BLaER1 (cell line): ENCODE results near the gene MAP4K4.

ENCODE experiments used
- H3K27ac ChIP-seq: shearing (Covaris generic); formaldehyde crosslinking; 2 replicates; pipeline ENCODE4 v1.8.1; 2022
- H3K27me3 ChIP-seq: shearing (Covaris generic); formaldehyde crosslinking; 2 replicates; pipeline ENCODE4 v1.8.1; 2022
- H3K36me3 ChIP-seq: shearing (Covaris generic); formaldehyde crosslinking; 2 replicates; pipeline ENCODE4 v1.8.1; 2022
- H3K4me1 ChIP-seq: shearing (Covaris generic); formaldehyde crosslinking; 2 replicates; pipeline ENCODE4 v1.8.1; 2022
- H3K4me2 ChIP-seq: shearing (Covaris generic); formaldehyde crosslinking; 2 replicates; pipeline ENCODE4 v1.8.1; 2022
- H3K4me3 ChIP-seq: shearing (Covaris generic); formaldehyde crosslinking; 2 replicates; pipeline ENCODE4 v1.8.1; 2022
- H3K9ac ChIP-seq: shearing (Covaris generic); formaldehyde crosslinking; 2 replicates; pipeline ENCODE4 v1.8.1; 2022
- H3K9me3 ChIP-seq: shearing (Covaris generic); formaldehyde crosslinking; 2 replicates; pipeline ENCODE4 v1.8.1; 2022
- H4K20me1 ChIP-seq: shearing (Covaris generic); formaldehyde crosslinking; 2 replicates; pipeline ENCODE4 v1.8.1; 2022
- Cebpa-rat ChIP-seq: shearing (Covaris generic); IDR thresholded peaks from 2 replicates; pipeline ENCODE4 v1.8.1; 2022

Gene MAP4K4

GRCh38 chr2:101718479-101718878, 21.0 kb downstream of the MAP4K4 start:
- no peak overlapping the region for H3K4me3 ChIP-seq
- peaks cover 53% of the 10 kb centered on the region for H3K4me1 ChIP-seq
- no peak overlapping the region for H3K27ac ChIP-seq
- peaks cover 50% of the 10 kb centered on the region for H3K9me3 ChIP-seq
- no peak for TF ChIP-seq Cebpa-rat
- peaks cover 98% of the 10 kb centered on the region for H4K20me1 ChIP-seq
- H3K27me3 ChIP-seq: no peaks in the 10 kb centered on the region
- H3K9ac ChIP-seq: no peak overlapping the region
- H3K4me2 ChIP-seq: no peak overlapping the region; the same call in 1 of the 2 replicates
- H3K36me3 ChIP-seq: peaks cover 72% of the 10 kb centered on the region

DNA sequence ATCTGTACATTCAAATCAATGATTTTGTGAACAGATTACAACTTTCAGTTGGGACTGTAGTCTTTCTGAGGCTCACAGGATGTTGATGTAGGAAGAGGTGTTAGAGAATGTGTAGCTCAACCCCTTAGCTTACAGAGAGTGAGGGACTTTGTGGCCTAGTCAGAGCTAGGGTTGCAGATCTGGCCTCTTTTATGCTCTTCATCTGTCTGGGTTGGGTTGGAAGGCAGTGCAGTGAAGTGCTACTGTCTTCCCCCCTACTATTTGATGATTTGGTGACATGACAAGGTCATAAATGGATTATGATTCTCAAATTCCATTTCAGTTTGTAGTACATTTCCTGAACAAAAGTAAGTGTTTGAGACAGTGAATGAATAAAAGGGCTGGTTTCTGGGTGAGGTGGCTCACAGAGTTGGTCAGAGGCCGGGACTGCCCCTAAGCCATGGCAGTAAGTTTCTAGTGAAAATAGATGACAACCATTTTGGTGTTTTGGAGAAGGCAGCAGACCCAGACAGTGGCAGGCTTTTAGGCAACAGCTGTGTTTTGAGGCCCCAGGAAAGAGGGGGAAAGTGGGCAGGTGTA, 21.6 kb downstream of the MAP4K4 start:
- H4K20me1 ChIP-seq: peaks cover 98% of the 10 kb centered on the region
- peaks cover 56% of the 10 kb centered on the region for H3K9me3 ChIP-seq
- no peak for TF ChIP-seq Cebpa-rat
- no peak overlapping the region for H3K4me3 ChIP-seq
- peaks cover 75% of the 10 kb centered on the region for H3K36me3 ChIP-seq
- no peak overlapping the region for H3K9ac ChIP-seq
- no peak overlapping the region for H3K27ac ChIP-seq
- H3K4me2 ChIP-seq: no peak overlapping the region; the same call in 1 of the 2 replicates
- peaks cover 47% of the 10 kb centered on the region for H3K4me1 ChIP-seq
- no peaks in the 10 kb centered on the region for H3K27me3 ChIP-seq

GRCh38 chr2:101720732-101721131, 23.2 kb downstream of the MAP4K4 start:
- peaks cover 34% of the 10 kb centered on the region for H3K4me1 ChIP-seq
- peaks cover 98% of the 10 kb centered on the region for H4K20me1 ChIP-seq
- H3K36me3 ChIP-seq: peaks cover 78% of the 10 kb centered on the region
- no peak overlapping the region for H3K4me3 ChIP-seq
- no peak overlapping the region for H3K4me2 ChIP-seq
- H3K27me3 ChIP-seq: no peaks in the 10 kb centered on the region
- H3K9me3 ChIP-seq: peaks cover 66% of the 10 kb centered on the region
- no peak for TF ChIP-seq Cebpa-rat
- H3K27ac ChIP-seq: no peak overlapping the region
- H3K9ac ChIP-seq: no peak overlapping the region

- no peak overlapping the region for H3K4me2 ChIP-seq
- peaks cover 73% of the 10 kb centered on the region for H3K36me3 ChIP-seq
- no peak overlapping the region for H3K9ac ChIP-seq
- no peak overlapping the region for H3K27ac ChIP-seq
- peaks cover 68% of the 10 kb centered on the region for H3K9me3 ChIP-seq
- peaks cover 34% of the 10 kb centered on the region for H3K4me1 ChIP-seq
- H4K20me1 ChIP-seq: peaks cover 98% of the 10 kb centered on the region
- no peak for TF ChIP-seq Cebpa-rat
- no peak overlapping the region for H3K4me3 ChIP-seq
- H3K27me3 ChIP-seq: no peaks in the 10 kb centered on the region
Measured at GRCh38 chr2:101722864-101723263, 25.4 kb downstream of the MAP4K4 start.

- H3K9me3 ChIP-seq: peaks cover 67% of the 10 kb centered on the region
- H4K20me1 ChIP-seq: peaks cover 100% of the 10 kb centered on the region
- H3K4me2 ChIP-seq: no peak overlapping the region
- H3K4me1 ChIP-seq: peaks cover 38% of the 10 kb centered on the region
- H3K9ac ChIP-seq: no peak overlapping the region
- no peak for TF ChIP-seq Cebpa-rat
- H3K27ac ChIP-seq: no peak overlapping the region
- no peak overlapping the region for H3K4me3 ChIP-seq
- H3K27me3 ChIP-seq: no peaks in the 10 kb centered on the region
- H3K36me3 ChIP-seq: peaks cover 69% of the 10 kb centered on the region
Measured at GRCh38 chr2:101723371-101724124, 26.0 kb downstream of the MAP4K4 start.

- no peak overlapping the region for H3K4me2 ChIP-seq
- H3K27me3 ChIP-seq: no peaks in the 10 kb centered on the region
- no peak overlapping the region for H3K4me3 ChIP-seq
- H3K9me3 ChIP-seq: peaks cover 61% of the 10 kb centered on the region
- H3K27ac ChIP-seq: no peak overlapping the region
- peaks cover 100% of the 10 kb centered on the region for H4K20me1 ChIP-seq
- H3K4me1 ChIP-seq: peaks cover 43% of the 10 kb centered on the region
- no peak for TF ChIP-seq Cebpa-rat
- no peak overlapping the region for H3K9ac ChIP-seq
- H3K36me3 ChIP-seq: peaks cover 63% of the 10 kb centered on the region
Measured at GRCh38 chr2:101724125-101724474, 26.6 kb downstream of the MAP4K4 start.

GRCh38 chr2:101725038-101725437, 27.5 kb downstream of the MAP4K4 start:
- H3K27me3 ChIP-seq: no peaks in the 10 kb centered on the region
- peaks cover 100% of the 10 kb centered on the region for H4K20me1 ChIP-seq
- no peak overlapping the region for H3K27ac ChIP-seq
- H3K36me3 ChIP-seq: peaks cover 54% of the 10 kb centered on the region
- no peak overlapping the region for H3K4me2 ChIP-seq
- H3K9me3 ChIP-seq: peaks cover 52% of the 10 kb centered on the region
- H3K9ac ChIP-seq: no peak overlapping the region
- H3K4me3 ChIP-seq: no peak overlapping the region
- peaks cover 53% of the 10 kb centered on the region for H3K4me1 ChIP-seq
- TF ChIP-seq Cebpa-rat: no peak

DNA sequence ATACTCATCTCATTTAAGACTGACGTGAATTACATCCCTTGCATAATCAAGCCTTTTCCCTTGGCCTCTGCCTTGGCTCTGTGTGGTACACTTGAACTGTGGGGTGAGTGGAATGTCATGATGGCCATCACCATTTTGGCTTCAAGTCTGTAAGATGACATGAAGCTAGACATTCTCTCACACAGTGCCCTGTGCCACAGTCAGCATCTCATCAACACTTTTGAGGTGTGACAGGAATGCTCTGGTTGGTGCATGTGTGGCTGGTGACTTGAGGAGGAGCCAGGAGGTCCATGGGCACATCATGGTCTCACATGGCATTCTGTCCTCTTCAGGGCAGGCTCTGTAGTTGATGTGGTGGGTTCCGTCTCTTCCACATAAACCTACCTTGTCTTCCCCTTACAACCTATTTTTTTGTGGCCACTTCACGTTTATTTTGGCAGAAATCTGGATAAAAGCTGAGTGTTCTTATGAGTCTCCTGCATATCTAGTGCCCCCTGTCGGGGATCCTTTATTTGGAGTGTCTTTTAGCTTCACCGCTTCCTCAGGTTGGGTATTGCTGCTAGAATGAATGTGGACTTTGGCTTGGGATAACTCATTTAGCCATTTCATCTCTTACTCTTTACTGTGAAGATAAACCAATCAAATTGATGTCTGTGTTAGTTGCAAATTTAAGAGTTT, 28.1 kb downstream of the MAP4K4 start:
- Histone ChIP-seq H3K27me3 (no peaks in the 10 kb centered on the region), H3K9me3 (peaks cover 46% of the 10 kb centered on the region), H4K20me1 (peaks cover 100% of the 10 kb centered on the region), H3K4me2 (0 out of 2 replicates have a peak overlapping the region, but pooled peaks have one; percentile 8), H3K4me3 (no peak overlapping the region), H3K36me3 (peaks cover 54% of the 10 kb centered on the region), H3K27ac (no peak overlapping the region), H3K4me1 (peaks cover 58% of the 10 kb centered on the region), H3K9ac (no peak overlapping the region)
- no peak for TF ChIP-seq Cebpa-rat

- no peak overlapping the region for H3K4me3 ChIP-seq
- no peak overlapping the region for H3K27ac ChIP-seq
- H3K4me1 ChIP-seq: peaks cover 66% of the 10 kb centered on the region
- no peaks in the 10 kb centered on the region for H3K27me3 ChIP-seq
- H3K9ac ChIP-seq: no peak overlapping the region
- H3K4me2 ChIP-seq: peak overlapping the region; percentile 55
- TF ChIP-seq Cebpa-rat: no peak
- peaks cover 100% of the 10 kb centered on the region for H4K20me1 ChIP-seq
- peaks cover 14% of the 10 kb centered on the region for H3K9me3 ChIP-seq
- peaks cover 44% of the 10 kb centered on the region for H3K36me3 ChIP-seq
Measured at GRCh38 chr2:101728865-101729264, 31.4 kb downstream of the MAP4K4 start.
